GM21717 (cell line): Measurements from ENCODE around the gene ZDHHC14.

Source experiments
- ATAC-seq: cut with Tn5 transposase; IDR thresholded peaks from one replicate; pipeline ENCODE4 v1.9.1; 2021; ENCODE audit warnings: mild to moderate bottlenecking, moderate library complexity; ENCODE audit not compliant: unreplicated experiment

ZDHHC14 gene

GRCh38 chr6:157653521-157653920 is 272.5 kb downstream of the ZDHHC14 start:
- ATAC-seq: no peak

GRCh38 chr6:157655139-157655538 is 274.1 kb downstream of the ZDHHC14 start:
- no peak for ATAC-seq

- no peak for ATAC-seq
These were observed 275.5 kb downstream of the ZDHHC14 start for GRCh38 chr6:157656437-157656997.

- no peak for ATAC-seq
These were observed 276.8 kb downstream of the ZDHHC14 start for GRCh38 chr6:157657754-157658153.

- no peak for ATAC-seq
These were observed 277.3 kb downstream of the ZDHHC14 start for GRCh38 chr6:157658301-157658700.

GRCh38 chr6:157659536-157660271 is 278.7 kb downstream of the ZDHHC14 start:
- ATAC-seq: no peak

GRCh38 chr6:157660414-157660813 is 279.4 kb downstream of the ZDHHC14 start:
- no peak for ATAC-seq

- ATAC-seq: no peak
These were observed 280.7 kb downstream of the ZDHHC14 start for GRCh38 chr6:157661652-157662051.

GRCh38 chr6:157663261-157663660 is 282.3 kb downstream of the ZDHHC14 start:
- no peak for ATAC-seq

- no peak for ATAC-seq
These were observed 284.2 kb downstream of the ZDHHC14 start for GRCh38 chr6:157665180-157665579.

GRCh38 chr6:157666729-157667128 is 285.7 kb downstream of the ZDHHC14 start:
- ATAC-seq: no peak

GRCh38 chr6:157667211-157668008 is 286.4 kb downstream of the ZDHHC14 start:
- no peak for ATAC-seq

GRCh38 chr6:157668009-157668401 is 287.0 kb downstream of the ZDHHC14 start:
- no peak for ATAC-seq

- no peak for ATAC-seq
These were observed 287.7 kb downstream of the ZDHHC14 start for GRCh38 chr6:157668713-157669112.

GRCh38 chr6:157669323-157669722 is 288.3 kb downstream of the ZDHHC14 start:
- ATAC-seq: no peak

- no peak for ATAC-seq
These were observed 288.8 kb downstream of the ZDHHC14 start for GRCh38 chr6:157669747-157670216.

GRCh38 chr6:157670466-157671186 is 289.6 kb downstream of the ZDHHC14 start:
- no peak for ATAC-seq

- ATAC-seq: no peak
These were observed 291.9 kb downstream of the ZDHHC14 start for GRCh38 chr6:157672726-157673412.

- ATAC-seq: no peak
These were observed 292.6 kb downstream of the ZDHHC14 start for GRCh38 chr6:157673596-157673995.

- no peak for ATAC-seq
These were observed 293.1 kb downstream of the ZDHHC14 start for GRCh38 chr6:157674061-157674460.

- no peak for ATAC-seq
These were observed 294.8 kb downstream of the ZDHHC14 start for GRCh38 chr6:157675831-157676230.
